ENCODE results near the gene GPR17.

GRCh38 chr2:127697482-127698180 lies 51.7 kb downstream of the GPR17 start:
- no peak for TF ChIP-seq CTCF (IDR thresholded peaks at IDR 0.05; ENCODE audit: poor library complexity)
- no peak for TF ChIP-seq EZH2 (IDR thresholded peaks at IDR 0.05; ENCODE audit: borderline replicate concordance)
